Measurements from ENCODE around the gene AMACR.
"Not testable (repeated sequence)": the region's sequence is repeated elsewhere in the genome, so short reads cannot be mapped to it uniquely, and the experiment has no call there.

AMACR gene

DNA sequence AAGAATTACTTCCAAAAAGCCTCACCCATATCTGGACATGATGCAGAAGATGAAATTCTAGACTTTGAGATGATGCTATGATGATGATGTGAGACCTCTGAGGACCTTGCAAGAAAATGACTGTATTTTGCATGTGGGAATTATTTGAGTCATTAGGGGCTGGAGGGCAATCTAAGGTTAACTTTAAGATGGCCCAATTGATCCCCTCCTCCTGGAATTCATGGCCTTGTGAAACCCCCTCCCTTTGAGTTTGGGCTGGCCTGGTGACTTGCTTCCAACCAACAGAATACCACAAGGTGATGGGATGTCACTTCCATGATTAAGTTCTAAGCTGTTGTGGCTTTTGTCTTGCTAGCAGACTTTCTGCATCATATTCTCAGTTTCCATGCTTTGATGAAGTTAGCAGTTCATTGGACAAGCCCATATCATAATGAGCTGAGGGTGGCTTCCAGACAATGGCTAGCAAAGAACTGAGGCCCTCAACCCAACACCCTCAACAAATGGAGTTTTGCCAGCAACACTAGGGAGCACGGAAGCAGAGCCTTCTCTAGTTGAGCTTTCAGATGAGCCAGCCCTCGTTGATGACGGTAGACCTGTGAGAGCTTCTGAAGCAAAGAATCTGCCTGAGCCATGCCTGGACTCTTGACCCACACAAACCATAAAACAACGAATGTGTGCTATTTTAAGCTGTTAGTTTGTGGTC lies 7.4 kb upstream of the AMACR start:
- H3K9me3 ChIP-seq (ENCODE audit: control insufficient read depth, low read length), result no peaks in the 10 kb centered on the region
- H3K4me3 ChIP-seq (ENCODE audit: low read length), result no peak overlapping the region
- no peaks in the 10 kb centered on the region for H3K27me3 ChIP-seq (ENCODE audit: control insufficient read depth, insufficient read depth, low read length)
- no peaks in the 10 kb centered on the region for H3K4me1 ChIP-seq (ENCODE audit: control insufficient read depth, insufficient read depth, low read length)
- no peak overlapping the region for H3K9ac ChIP-seq (ENCODE audit: low read length)
- H3K36me3 ChIP-seq (ENCODE audit: control insufficient read depth, insufficient read depth, low read length), result no peaks in the 10 kb centered on the region

GRCh38 chr5:34014626-34015025 lies 6.8 kb upstream of the AMACR start:
- Histone ChIP-seq H3K4me1 (ENCODE audit: control insufficient read depth, insufficient read depth, low read length) (no peaks in the 10 kb centered on the region), H3K36me3 (ENCODE audit: control insufficient read depth, insufficient read depth, low read length) (no peaks in the 10 kb centered on the region), H3K27me3 (ENCODE audit: control insufficient read depth, insufficient read depth, low read length) (no peaks in the 10 kb centered on the region), H3K9me3 (ENCODE audit: control insufficient read depth, low read length) (no peaks in the 10 kb centered on the region), H3K9ac (ENCODE audit: low read length) (no peak overlapping the region), H3K4me3 (ENCODE audit: low read length) (no peak overlapping the region)

GRCh38 chr5:34013547-34013946 lies 5.7 kb upstream of the AMACR start:
- no peaks in the 10 kb centered on the region for H3K36me3 ChIP-seq (ENCODE audit: control insufficient read depth, insufficient read depth, low read length)
- H3K27me3 ChIP-seq (ENCODE audit: control insufficient read depth, insufficient read depth, low read length), result no peaks in the 10 kb centered on the region
- H3K4me1 ChIP-seq (ENCODE audit: control insufficient read depth, insufficient read depth, low read length), result peaks cover 9% of the 10 kb centered on the region
- H3K4me3 ChIP-seq (ENCODE audit: low read length), result no peak overlapping the region
- H3K9ac ChIP-seq (ENCODE audit: low read length), result no peak overlapping the region
- no peaks in the 10 kb centered on the region for H3K9me3 ChIP-seq (ENCODE audit: control insufficient read depth, low read length)

GRCh38 chr5:34012791-34013190 lies 4.9 kb upstream of the AMACR start:
- no peaks in the 10 kb centered on the region for H3K36me3 ChIP-seq (ENCODE audit: control insufficient read depth, insufficient read depth, low read length)
- H3K9ac ChIP-seq (ENCODE audit: low read length), result no peak overlapping the region
- H3K4me3 ChIP-seq (ENCODE audit: low read length), result no peak overlapping the region
- no peaks in the 10 kb centered on the region for H3K27me3 ChIP-seq (ENCODE audit: control insufficient read depth, insufficient read depth, low read length)
- peaks cover 9% of the 10 kb centered on the region for H3K4me1 ChIP-seq (ENCODE audit: control insufficient read depth, insufficient read depth, low read length)
- H3K9me3 ChIP-seq (ENCODE audit: control insufficient read depth, low read length), result no peaks in the 10 kb centered on the region

DNA sequence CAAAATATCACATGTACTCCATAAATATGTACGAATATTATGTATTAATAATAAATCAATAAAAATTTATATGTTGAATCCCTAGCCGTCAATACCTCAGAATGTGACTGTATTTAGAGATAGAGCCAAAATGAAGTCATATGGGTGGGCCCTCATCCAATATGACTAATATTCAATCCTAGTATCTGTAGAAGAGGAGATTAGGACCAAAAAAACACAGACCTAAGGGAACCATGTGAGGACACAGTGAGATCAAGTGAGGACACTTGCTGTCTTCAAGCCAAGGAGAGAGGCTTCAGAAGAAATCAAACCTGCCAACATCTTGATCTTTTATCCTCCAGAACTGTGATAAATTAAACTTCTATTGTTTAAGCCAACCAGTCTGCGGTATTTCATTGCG lies 3.7 kb upstream of the AMACR start:
- Histone ChIP-seq H3K27me3 (ENCODE audit: control insufficient read depth, insufficient read depth, low read length) (no peaks in the 10 kb centered on the region), H3K4me3 (ENCODE audit: low read length) (no peak overlapping the region), H3K9me3 (ENCODE audit: control insufficient read depth, low read length) (no peaks in the 10 kb centered on the region), H3K36me3 (ENCODE audit: control insufficient read depth, insufficient read depth, low read length) (no peaks in the 10 kb centered on the region), H3K9ac (ENCODE audit: low read length) (no peak overlapping the region), H3K4me1 (ENCODE audit: control insufficient read depth, insufficient read depth, low read length) (peaks cover 15% of the 10 kb centered on the region)

DNA sequence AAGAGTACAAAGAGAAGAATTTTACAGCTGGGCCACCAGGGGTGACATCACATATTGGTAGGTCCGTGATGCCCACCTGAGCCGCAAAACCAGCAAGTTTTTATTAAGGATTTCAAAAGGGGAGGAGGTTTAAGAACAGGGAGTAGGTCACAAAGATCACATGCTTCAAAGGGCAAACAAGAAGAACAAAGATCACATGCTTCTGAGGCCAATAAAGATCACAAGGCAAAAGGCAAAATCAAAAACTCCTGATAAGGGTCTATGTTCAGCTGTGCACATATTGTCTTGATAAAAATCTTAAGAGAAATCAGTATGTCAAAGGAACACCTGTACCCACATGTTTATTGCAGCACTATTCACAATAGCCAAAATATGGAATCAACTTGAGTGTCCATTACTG lies 2.3 kb upstream of the AMACR start:
- not testable (repeated sequence) for H3K9me3 ChIP-seq (ENCODE audit: control insufficient read depth, low read length); H3K27me3 ChIP-seq (ENCODE audit: control insufficient read depth, insufficient read depth, low read length); H3K9ac ChIP-seq (ENCODE audit: low read length); H3K36me3 ChIP-seq (ENCODE audit: control insufficient read depth, insufficient read depth, low read length); H3K4me3 ChIP-seq (ENCODE audit: low read length)
- peaks cover 15% of the 10 kb centered on the region for H3K4me1 ChIP-seq (ENCODE audit: control insufficient read depth, insufficient read depth, low read length)

- Histone ChIP-seq H3K36me3 (ENCODE audit: control insufficient read depth, insufficient read depth, low read length) (no peaks in the 10 kb centered on the region), H3K4me3 (ENCODE audit: low read length) (no peak overlapping the region), H3K4me1 (ENCODE audit: control insufficient read depth, insufficient read depth, low read length) (peaks cover 15% of the 10 kb centered on the region), H3K9me3 (ENCODE audit: control insufficient read depth, low read length) (no peaks in the 10 kb centered on the region), H3K9ac (ENCODE audit: low read length) (no peak overlapping the region), H3K27me3 (ENCODE audit: control insufficient read depth, insufficient read depth, low read length) (no peaks in the 10 kb centered on the region)
Measured at GRCh38 chr5:34009610-34010009, 1.8 kb upstream of the AMACR start.

DNA sequence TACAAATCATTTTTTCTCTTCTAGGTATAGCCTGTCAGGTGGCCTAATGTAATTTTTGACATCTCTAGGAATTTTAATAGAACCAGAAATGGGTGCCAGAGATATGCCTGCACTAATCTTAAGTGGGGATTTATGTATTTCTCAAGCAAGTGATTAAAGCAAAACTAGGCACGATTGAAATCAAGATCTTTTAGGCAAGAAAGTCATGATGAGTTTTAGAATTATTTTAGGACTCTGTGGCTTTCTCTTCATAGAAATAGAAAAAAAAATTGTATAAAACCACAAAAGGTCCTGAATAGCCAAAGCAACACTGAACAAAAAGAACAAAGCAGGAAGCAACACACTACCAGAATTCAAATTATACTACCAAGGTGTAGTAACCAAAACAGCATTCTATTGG lies 952 bp upstream of the AMACR start:
- Histone ChIP-seq H3K36me3 (ENCODE audit: control insufficient read depth, insufficient read depth, low read length) (no peaks in the 10 kb centered on the region), H3K27me3 (ENCODE audit: control insufficient read depth, insufficient read depth, low read length) (no peaks in the 10 kb centered on the region), H3K4me1 (ENCODE audit: control insufficient read depth, insufficient read depth, low read length) (peaks cover 15% of the 10 kb centered on the region), H3K9me3 (ENCODE audit: control insufficient read depth, low read length) (no peaks in the 10 kb centered on the region), H3K4me3 (ENCODE audit: low read length) (peak overlapping the region; percentile 40), H3K9ac (ENCODE audit: low read length) (peak overlapping the region; percentile 73)

- Histone ChIP-seq H3K9ac (ENCODE audit: low read length) (peak overlapping the region; percentile 73), H3K27me3 (ENCODE audit: control insufficient read depth, insufficient read depth, low read length) (no peaks in the 10 kb centered on the region), H3K4me1 (ENCODE audit: control insufficient read depth, insufficient read depth, low read length) (peaks cover 15% of the 10 kb centered on the region), H3K36me3 (ENCODE audit: control insufficient read depth, insufficient read depth, low read length) (no peaks in the 10 kb centered on the region), H3K9me3 (ENCODE audit: control insufficient read depth, low read length) (no peaks in the 10 kb centered on the region), H3K4me3 (ENCODE audit: low read length) (peak overlapping the region; percentile 40)
Measured at GRCh38 chr5:34007201-34007620, 639 bp downstream of the AMACR start.

DNA sequence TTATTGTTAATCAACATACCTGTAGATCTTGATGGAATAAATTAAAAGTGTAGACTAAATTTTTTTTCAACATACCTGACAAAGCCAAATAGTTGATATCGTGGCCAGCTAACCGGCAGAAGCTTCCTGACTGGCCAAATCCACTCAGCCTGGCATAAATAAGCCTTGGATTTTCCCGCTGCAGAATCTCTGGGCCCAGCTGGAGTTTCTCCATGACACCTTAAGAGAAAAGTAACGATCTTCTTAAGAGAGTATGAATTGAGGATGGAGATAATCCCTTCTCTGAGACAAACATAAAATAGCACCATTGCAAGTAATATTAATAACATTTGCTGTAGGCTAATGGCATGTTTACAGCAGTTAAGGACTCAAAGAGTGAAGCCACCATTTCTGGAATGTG lies 2.2 kb downstream of the AMACR start:
- H3K27me3 ChIP-seq (ENCODE audit: control insufficient read depth, insufficient read depth, low read length), result no peaks in the 10 kb centered on the region
- H3K9ac ChIP-seq (ENCODE audit: low read length), result no peak overlapping the region
- H3K36me3 ChIP-seq (ENCODE audit: control insufficient read depth, insufficient read depth, low read length), result no peaks in the 10 kb centered on the region
- no peak overlapping the region for H3K4me3 ChIP-seq (ENCODE audit: low read length)
- H3K9me3 ChIP-seq (ENCODE audit: control insufficient read depth, low read length), result no peaks in the 10 kb centered on the region
- peaks cover 23% of the 10 kb centered on the region for H3K4me1 ChIP-seq (ENCODE audit: control insufficient read depth, insufficient read depth, low read length)

DNA sequence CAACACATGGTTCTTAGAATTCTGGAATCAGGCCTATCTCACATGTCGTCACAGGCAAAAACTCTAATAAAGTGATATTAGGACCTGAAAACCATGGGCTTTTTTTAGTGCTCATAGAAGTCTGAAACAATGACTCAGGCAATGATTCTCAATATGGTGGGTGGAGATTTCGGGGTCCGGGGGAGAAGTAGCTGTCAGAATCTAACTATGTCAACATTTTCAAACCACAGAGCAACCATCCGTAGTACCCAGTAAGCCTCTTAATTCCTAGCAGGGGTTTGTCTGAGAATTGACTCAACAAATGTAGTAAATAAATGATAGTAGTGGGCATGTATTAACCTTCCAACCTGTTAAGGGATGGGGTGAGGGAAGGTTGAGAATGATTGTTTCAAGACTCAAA lies 2.6 kb downstream of the AMACR start:
- Histone ChIP-seq H3K4me3 (ENCODE audit: low read length) (no peak overlapping the region), H3K4me1 (ENCODE audit: control insufficient read depth, insufficient read depth, low read length) (peaks cover 23% of the 10 kb centered on the region), H3K27me3 (ENCODE audit: control insufficient read depth, insufficient read depth, low read length) (no peaks in the 10 kb centered on the region), H3K9me3 (ENCODE audit: control insufficient read depth, low read length) (no peaks in the 10 kb centered on the region), H3K9ac (ENCODE audit: low read length) (no peak overlapping the region), H3K36me3 (ENCODE audit: control insufficient read depth, insufficient read depth, low read length) (no peaks in the 10 kb centered on the region)

GRCh38 chr5:34003941-34004340 lies 3.9 kb downstream of the AMACR start:
- Histone ChIP-seq H3K4me3 (ENCODE audit: low read length) (no peak overlapping the region), H3K9ac (ENCODE audit: low read length) (no peak overlapping the region), H3K36me3 (ENCODE audit: control insufficient read depth, insufficient read depth, low read length) (no peaks in the 10 kb centered on the region), H3K9me3 (ENCODE audit: control insufficient read depth, low read length) (no peaks in the 10 kb centered on the region), H3K4me1 (ENCODE audit: control insufficient read depth, insufficient read depth, low read length) (peaks cover 17% of the 10 kb centered on the region), H3K27me3 (ENCODE audit: control insufficient read depth, insufficient read depth, low read length) (no peaks in the 10 kb centered on the region)
